Body of pancreas (tissue), 4 donors: ENCODE results near the gene TBL1X. TPM values are rescaled to one million over a fixed set of nuclear protein-coding genes. Genes with fewer than 3 reads are reported as not detected.
"Not testable (repeated sequence)": the region's sequence is repeated elsewhere in the genome, so short reads cannot be mapped to it uniquely, and the experiment has no call there.

Experiments used
- ATAC-seq: fragments of 150-250 bp; one replicate; pipeline ENCODE4 v1.9.1; 2016
- DNase-seq, 4 donors: peaks; one replicate each; pipeline ENCODE4 v3.0.0-alpha.2; 2019
- H3K27ac ChIP-seq, 4 donors: fragments of 200-600 bp; sonication (generic); 1 replicate in 3 of 4; 2 replicates in 1 of 4; pipeline versions ENCODE4 v1.5.1 to v1.6.1; 2016 to 2019; ENCODE audit warnings: mild to moderate bottlenecking in 1 of 4, mixed read lengths in 1 of 4, moderate library complexity in 1 of 4
- H3K27me3 ChIP-seq, 2 donors: fragments of 200-600 bp; sonication (generic); one replicate each; pipeline ENCODE4 v1.6.0; 2016; ENCODE audit warnings: mild to moderate bottlenecking in 1 of 2
- H3K36me3 ChIP-seq, 2 donors: fragments of 200-600 bp; sonication (generic); replicated peaks in 1 of 2; 2 replicates each; pipeline ENCODE4 v1.5.1; 2016; ENCODE audit warnings: low read depth in 2 of 2; ENCODE audit not compliant: insufficient read depth in 1 of 2
- H3K4me1 ChIP-seq: fragments of 200-600 bp; sonication (generic); one replicate; pipeline ENCODE4 v1.6.0; 2016
- H3K4me3 ChIP-seq, 2 donors: fragments of 200-600 bp; sonication (generic); 1 replicate in 1 of 2; 2 replicates in 1 of 2; pipeline ENCODE4 v1.5.1; 2016 to 2019
- H3K9me3 ChIP-seq, 3 donors: fragments of 200-600 bp; sonication (generic); 1 replicate in 2 of 3; 2 replicates in 1 of 3; pipeline ENCODE4 v1.5.1; 2016
- CTCF ChIP-seq, 7 experiments: fragments of 450-650 bp in 4 of 7; fragments of 200-600 bp in 3 of 7; sonication (generic) in 3 of 7; IDR thresholded peaks; one replicate each; pipeline ENCODE4 v1.5.1; 2016 to 2019; ENCODE audit warnings: antibody characterized with exemption in 7 of 7
- POLR2A ChIP-seq, 3 donors: fragments of 450-650 bp; IDR thresholded peaks; one replicate each; pipeline ENCODE4 v1.6.1; 2016; ENCODE audit warnings: antibody characterized with exemption in 3 of 3, mild to moderate bottlenecking in 2 of 3
- WGBS, 2 donors: methylation state at CpG; one replicate each; pipeline ENCODE4 v1.1.5; 2017; 5-methylcytosine and 5-hydroxymethylcytosine counted together
- intact Hi-C: fragments of 100-400 bp; cut with DNase I; formaldehyde crosslinking; loops from one replicate; pipeline ENCODE4 v1.15.1; 2023
- total RNA-seq, 2 donors: library from RNA; depleted of rRNA; stranded (reverse); fragments of >200 nt; gene quantifications; one replicate each; pipeline ENCODE4 v1.1.0, GENCODE V29; 2016

TBL1X gene
- total RNA-seq, 2 donors from 2014 or later: 7.9 to 16.3 TPM

GRCh38 chrX:9535101-9535500 is 70.2 kb downstream of the TBL1X start:
- intact Hi-C loops: no loop called here
- Histone ChIP-seq H3K4me1 (peaks cover 13% of the 10 kb centered on the region), H3K36me3 (no peaks in the 10 kb centered on the region), H3K27me3 (no peaks in the 10 kb centered on the region), H3K9me3 (no peaks in the 10 kb centered on the region), H3K4me3 (no peak overlapping the region), H3K27ac (no peak overlapping the region)
- DNase-seq (no peak), ATAC-seq (no peak)
- WGBS, 2 donors: 66 to 67% methylated on average over 3 to 4 of the region's 4 CpGs
- TF ChIP-seq POLR2A (IDR thresholded peaks at IDR 0.05) (no peak), CTCF (IDR thresholded peaks at IDR 0.05) (no peak)

- H3K4me1 ChIP-seq, H3K27me3 ChIP-seq, H3K36me3 ChIP-seq, H3K27ac ChIP-seq, H3K4me3 ChIP-seq, intact Hi-C loops, DNase-seq, H3K9me3 ChIP-seq, ATAC-seq: not testable (repeated sequence)
- WGBS, 2 donors: 90 to 95% methylated on average over 9 to 10 of the region's 10 CpGs
Observed at GRCh38 chrX:9536156-9536555, 71.3 kb downstream of the TBL1X start.

- no peak for ATAC-seq
- intact Hi-C loops: no loop called here
- WGBS, 2 donors: 92 to 95% methylated on average over 8 of the region's 8 CpGs
Observed at GRCh38 chrX:9537781-9538180, 72.9 kb downstream of the TBL1X start.

GRCh38 chrX:9538544-9539045 is 73.7 kb downstream of the TBL1X start:
- no peaks in the 10 kb centered on the region for H3K36me3 ChIP-seq
- DNase-seq: peak; percentile 15 to 57 (median 28)
- ATAC-seq: no peak
- no peaks in the 10 kb centered on the region for H3K9me3 ChIP-seq
- 29 to 44% methylated on average over 7 to 10 of the region's 10 CpGs for WGBS, 2 donors
- H3K27me3 ChIP-seq: no peaks in the 10 kb centered on the region
- H3K4me3 ChIP-seq: no peak overlapping the region
- no peak overlapping the region for H3K27ac ChIP-seq
- intact Hi-C loops: no loop called here
- H3K4me1 ChIP-seq: peaks cover 7% of the 10 kb centered on the region
- no peak for TF ChIP-seq CTCF (IDR thresholded peaks at IDR 0.05)
- TF ChIP-seq POLR2A (IDR thresholded peaks at IDR 0.05): no peak

More at GRCh38 chrX:9537781-9538180, 72.9 kb downstream of the TBL1X start:
- Histone ChIP-seq H3K9me3 (no peaks in the 10 kb centered on the region), H3K36me3 (no peaks in the 10 kb centered on the region), H3K4me1 (peaks cover 7% of the 10 kb centered on the region), H3K4me3 (no peak overlapping the region), H3K27me3 (no peaks in the 10 kb centered on the region), H3K27ac (no peak overlapping the region)
- DNase-seq: no peak
- TF ChIP-seq POLR2A (IDR thresholded peaks at IDR 0.05) (no peak), CTCF (IDR thresholded peaks at IDR 0.05) (no peak)

- no peak overlapping the region for H3K4me3 ChIP-seq
- H3K9me3 ChIP-seq: no peaks in the 10 kb centered on the region
- no peak overlapping the region for H3K27ac ChIP-seq
- TF ChIP-seq CTCF (IDR thresholded peaks at IDR 0.05) (no peak), POLR2A (IDR thresholded peaks at IDR 0.05) (no peak)
- no peak for ATAC-seq
- no peaks in the 10 kb centered on the region for H3K36me3 ChIP-seq
- DNase-seq: no peak
- H3K27me3 ChIP-seq: no peaks in the 10 kb centered on the region
- intact Hi-C loops: no loop called here
- H3K4me1 ChIP-seq: peaks cover 7% of the 10 kb centered on the region
- WGBS, 2 donors: 67 to 76% methylated on average over 3 to 5 of the region's 5 CpGs
Observed at GRCh38 chrX:9539605-9540387, 74.9 kb downstream of the TBL1X start.
